ENCODE data around the gene HABP2. TPM values are rescaled to one million over a fixed set of nuclear protein-coding genes. Genes with fewer than 3 reads are reported as not detected.

HABP2 gene
- total and polyA plus RNA-seq, 9 of the 15 experiments (the other 6 are each of a cell fraction or from before 2014, with no cell fraction given) = 0.09 TPM; not detected in 8

DNA sequence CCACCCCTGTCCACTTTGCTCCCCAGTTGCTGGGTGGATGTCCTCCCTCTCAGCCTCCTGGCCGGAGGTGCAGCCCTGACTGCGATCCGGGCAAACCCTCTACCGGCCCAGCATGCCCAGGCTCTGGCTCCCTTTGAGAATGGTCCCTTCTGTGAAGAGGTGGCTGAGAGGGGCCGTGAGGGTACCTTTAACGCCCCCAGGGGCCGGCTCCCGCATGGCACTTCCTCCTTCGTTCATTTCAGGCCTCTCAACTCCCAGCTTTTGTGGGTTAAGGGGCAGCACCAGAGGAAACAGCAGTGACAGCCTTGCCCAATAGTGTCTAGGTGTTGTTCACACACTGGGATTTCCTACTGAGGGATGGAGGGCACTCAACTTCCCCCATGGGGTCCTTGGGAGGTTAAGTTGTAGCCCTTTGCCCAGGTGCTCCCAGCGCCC lies 33.2 kb upstream of the HABP2 start (continued):
- TF ChIP-seq, protein P1, sequence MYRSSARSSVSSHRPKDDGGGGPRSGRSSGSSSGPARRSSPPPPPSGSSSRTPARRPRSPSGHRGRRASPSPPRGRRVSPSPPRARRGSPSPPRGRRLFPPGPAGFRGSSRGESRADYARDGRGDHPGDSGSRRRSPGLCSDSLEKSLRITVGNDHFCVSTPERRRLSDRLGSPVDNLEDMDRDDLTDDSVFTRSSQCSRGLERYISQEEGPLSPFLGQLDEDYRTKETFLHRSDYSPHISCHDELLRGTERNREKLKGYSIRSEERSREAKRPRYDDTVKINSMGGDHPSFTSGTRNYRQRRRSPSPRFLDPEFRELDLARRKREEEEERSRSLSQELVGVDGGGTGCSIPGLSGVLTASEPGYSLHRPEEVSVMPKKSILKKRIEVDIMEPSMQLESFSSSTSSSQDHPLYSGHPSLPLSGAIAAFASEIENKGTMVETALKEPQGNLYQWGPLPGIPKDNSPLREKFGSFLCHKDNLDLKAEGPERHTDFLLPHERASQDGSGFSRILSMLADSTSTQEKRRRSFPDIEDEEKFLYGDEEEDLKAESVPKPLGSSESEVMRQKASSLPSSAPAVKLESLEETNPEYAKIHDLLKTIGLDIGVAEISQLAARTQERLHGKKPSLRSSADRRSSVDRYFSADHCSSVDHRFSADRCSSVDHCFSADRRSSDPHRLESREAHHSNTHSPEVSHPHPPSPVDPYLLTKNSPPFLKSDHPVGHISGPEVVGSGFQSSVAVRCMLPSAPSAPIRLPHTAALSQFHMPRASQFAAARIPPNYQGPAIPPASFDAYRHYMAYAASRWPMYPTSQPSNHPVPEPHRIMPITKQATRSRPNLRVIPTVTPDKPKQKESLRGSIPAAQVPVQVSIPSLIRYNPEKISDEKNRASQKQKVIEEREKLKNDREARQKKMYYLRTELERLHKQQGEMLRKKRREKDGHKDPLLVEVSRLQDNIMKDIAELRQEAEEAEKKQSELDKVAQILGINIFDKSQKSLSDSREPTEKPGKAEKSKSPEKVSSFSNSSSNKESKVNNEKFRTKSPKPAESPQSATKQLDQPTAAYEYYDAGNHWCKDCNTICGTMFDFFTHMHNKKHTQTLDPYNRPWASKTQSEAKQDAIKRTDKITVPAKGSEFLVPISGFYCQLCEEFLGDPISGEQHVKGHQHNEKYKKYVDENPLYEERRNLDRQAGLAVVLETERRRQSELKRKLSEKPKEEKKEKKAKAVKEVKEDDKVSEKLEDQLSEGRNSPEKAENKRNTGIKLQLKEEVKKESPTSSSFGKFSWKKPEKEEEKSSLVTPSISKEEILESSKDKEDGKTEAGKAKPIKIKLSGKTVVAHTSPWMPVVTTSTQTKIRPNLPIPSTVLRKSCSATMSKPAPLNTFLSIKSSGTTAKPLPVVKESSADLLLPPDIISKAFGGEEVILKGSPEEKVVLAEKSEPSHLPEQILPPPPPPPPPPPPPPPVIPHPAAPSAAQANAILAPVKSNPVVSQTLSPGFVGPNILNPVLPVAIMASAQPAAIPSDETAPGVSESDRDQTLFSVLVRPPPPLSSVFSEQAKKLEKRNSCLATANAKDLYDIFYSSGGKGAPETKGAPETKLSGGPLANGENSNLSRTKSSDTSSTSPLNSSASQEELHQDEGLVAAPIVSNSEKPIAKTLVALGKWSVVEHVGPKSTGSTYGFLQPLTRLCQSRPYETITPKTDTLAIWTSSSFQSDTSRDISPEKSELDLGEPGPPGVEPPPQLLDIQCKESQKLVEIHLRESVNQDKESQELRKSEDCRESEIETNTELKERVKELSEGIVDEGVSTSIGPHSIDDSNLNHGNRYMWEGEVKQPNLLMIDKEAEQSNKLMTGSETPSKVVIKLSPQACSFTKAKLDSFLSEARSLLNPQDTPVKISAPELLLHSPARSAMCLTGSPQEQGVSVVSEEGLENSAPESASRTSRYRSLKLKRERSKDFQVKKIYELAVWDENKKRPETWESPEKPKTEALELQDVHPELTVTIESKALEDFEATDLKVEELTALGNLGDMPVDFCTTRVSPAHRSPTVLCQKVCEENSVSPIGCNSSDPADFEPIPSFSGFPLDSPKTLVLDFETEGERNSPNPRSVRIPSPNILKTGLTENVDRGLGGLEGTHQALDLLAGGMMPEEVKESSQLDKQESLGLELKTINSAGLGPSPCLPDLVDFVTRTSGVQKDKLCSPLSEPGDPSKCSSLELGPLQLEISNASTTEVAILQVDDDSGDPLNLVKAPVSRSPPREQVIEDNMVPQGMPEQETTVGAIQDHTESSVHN (IDR thresholded peaks at IDR 0.05; ENCODE audit: borderline replicate concordance in 1 of 2, low read depth in 1 of 2) = no peak
- TF ChIP-seq ZNF76 (CRISPR knock-in tag; IDR thresholded peaks at IDR 0.05; ENCODE audit: borderline replicate concordance) (no peak), NR2F6 (CRISPR knock-in tag; IDR thresholded peaks at IDR 0.05) (no peak), FOXP1 (CRISPR knock-in tag; IDR thresholded peaks at IDR 0.05) (no peak), ZNF263 (CRISPR knock-in tag; IDR thresholded peaks at IDR 0.05; ENCODE audit: borderline replicate concordance) (no peak), ZNF707 (CRISPR knock-in tag; conservative IDR thresholded peaks at IDR 0.05) (no peak), ATF7 (IDR thresholded peaks at IDR 0.05) (no peak), ZNF124 (CRISPR knock-in tag; IDR thresholded peaks at IDR 0.05) (no peak)
